Mesenteric fat pad (tissue), 1 donor: ENCODE data around the gene DIAPH1. TPM values are rescaled to one million over a fixed set of nuclear protein-coding genes. Genes with fewer than 3 reads are reported as not detected.
"Not testable (repeated sequence)": the region's sequence is repeated elsewhere in the genome, so short reads cannot be mapped to it uniquely, and the experiment has no call there.

Experiments
- DNase-seq: peaks from one replicate; pipeline ENCODE4 v3.0.0-alpha.2; 2020; ENCODE audit warnings: low spot score
- total RNA-seq: library from RNA; stranded (reverse); fragmentation: NEBNext Ultra II Directional; extraction: Animal tissue kit (Norgen Biotek cat#: 25700); gene quantifications from one replicate; pipeline ENCODE4 v1.2.1, GENCODE V29; 2021
- donor health status: DM: yes; HTN: yes; CAD: no.

DIAPH1 gene
- total RNA-seq, 1 donor from 2014 or later, result 49.5 TPM

- no peak for DNase-seq
Measured at GRCh38 chr5:141613344-141613743, 5.5 kb downstream of the DIAPH1 start.

DNA sequence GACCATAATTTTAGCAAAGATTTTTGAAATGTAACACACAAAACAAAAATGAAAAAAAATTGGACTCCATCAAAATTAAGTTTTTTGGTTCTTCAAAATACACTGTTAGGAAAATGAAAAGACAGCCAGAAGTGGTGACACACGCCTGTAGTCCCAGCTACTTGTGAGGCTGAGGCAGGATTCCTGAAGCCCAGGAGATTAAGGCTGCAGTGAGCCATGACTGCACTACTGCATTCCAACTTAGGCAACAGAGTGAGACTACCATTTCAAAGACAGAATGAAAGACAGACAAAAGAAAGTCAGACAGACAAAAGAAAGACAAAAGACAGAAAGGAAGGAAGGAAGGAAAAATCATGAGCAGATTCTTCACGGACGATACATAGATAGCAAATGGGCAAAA, 7.5 kb downstream of the DIAPH1 start:
- DNase-seq, result no peak

DNA sequence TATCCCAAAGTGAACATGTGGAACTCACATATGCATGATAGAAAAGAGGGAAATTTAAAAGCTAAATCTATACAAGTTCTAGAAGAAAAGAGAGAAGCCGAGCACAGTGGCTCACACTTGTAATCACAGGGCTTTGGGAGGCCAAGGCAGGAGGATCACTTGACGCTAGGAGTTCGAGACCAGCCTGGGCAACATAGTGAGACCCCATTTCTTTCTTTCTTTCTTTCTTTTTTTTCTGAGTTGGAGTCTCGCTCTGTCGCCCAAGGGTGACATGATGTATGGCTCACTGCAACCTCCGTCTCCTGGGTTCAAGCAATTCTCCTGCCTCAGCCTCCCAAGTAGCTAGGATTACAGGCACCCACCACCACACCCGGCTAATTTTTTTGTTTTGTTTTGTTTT, 8.9 kb downstream of the DIAPH1 start:
- not testable (repeated sequence) for DNase-seq

GRCh38 chr5:141609044-141609443, 9.8 kb downstream of the DIAPH1 start:
- no peak for DNase-seq

DNA sequence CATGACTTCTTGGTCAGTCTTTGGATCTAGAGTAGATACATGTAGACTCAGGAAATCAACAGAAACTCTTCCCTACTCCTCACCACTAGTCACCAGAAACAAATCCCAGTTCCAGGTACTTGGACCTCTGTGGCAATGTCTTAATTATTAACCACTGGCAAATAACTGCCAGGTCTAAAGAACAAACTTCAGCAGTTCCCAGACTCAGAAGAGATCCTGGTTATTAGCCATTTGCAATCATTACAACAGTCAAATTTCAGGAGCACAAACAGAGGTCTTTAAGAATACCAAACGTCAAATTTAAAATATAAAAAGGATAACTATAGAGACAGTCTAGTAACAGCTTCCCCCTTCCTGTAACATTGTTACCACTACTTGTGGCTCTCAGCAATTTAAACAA, 10.2 kb downstream of the DIAPH1 start:
- DNase-seq, result no peak

- DNase-seq, result no peak
Measured at GRCh38 chr5:141608046-141608445, 10.8 kb downstream of the DIAPH1 start.

DNA sequence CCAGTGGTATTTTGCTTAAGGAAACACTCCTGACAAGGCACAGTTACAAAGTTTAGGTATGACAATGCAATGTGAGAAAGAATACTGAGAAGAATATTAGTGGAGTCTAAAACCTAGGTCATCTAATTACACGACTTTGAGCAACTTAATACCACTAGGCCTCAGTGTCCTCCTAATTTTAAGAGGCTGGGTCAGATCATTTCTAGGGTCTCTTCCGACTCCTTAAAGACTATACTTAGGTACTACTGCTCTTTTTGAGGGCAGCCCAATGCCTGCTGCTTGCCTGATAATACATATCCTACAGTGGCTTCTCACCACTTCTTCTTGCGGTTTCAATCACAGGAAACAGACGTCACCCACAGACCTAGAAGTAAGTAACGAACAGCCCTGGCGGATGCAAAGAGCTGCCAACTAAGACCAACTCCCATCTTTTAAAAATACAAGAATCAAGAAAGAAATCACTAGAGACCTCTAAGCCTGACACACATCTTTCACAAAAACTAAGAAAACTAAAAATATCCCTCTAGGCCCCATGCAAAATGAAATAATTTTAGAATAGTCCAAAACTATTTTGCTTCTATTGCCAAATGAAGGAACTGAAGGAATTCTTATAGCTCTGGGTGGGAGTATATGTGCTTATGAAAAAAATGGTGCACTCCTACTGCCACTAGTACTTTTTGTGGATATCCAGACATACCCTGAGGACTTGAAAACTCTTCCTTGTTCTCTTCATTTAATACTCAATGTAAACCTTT, 13.1 kb downstream of the DIAPH1 start:
- no peak for DNase-seq

DNA sequence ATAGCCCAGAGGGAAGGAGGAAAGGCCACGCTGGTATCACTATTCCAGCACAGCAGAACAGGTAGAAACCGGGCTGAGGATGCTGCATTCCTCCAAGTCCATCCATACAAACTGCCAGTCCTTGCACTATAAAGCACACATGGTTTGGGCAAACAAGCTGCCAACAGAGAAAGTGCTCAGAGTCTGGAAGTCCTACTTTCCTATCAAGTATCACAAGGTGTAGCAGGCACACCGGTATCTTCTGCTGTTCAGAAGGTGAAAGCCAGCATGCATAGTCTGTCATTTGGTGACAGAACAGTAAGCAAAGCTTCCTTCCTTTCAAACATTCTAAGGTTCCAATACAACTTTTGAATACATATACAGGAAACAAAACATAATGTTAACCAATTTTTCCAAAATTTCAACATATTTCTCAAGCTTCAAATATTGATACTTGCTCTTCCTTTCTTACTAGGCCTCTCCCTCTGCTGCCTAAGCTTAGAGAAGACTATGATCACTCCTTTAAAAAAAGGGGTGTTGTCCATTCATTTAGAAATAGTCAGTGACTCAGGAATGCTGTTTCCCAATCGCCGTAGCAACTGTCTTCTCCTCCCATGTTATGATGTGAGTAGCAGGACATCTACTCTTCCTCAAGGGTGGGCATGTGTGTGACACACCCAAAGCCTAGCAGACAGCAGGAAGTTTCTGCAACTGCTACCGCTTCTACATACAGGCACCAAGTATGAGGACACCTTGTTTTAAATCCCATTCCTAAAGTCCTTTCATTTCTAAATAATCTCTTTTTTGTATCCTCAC, 14.7 kb downstream of the DIAPH1 start:
- DNase-seq, result no peak

GRCh38 chr5:141602606-141603005, 16.2 kb downstream of the DIAPH1 start:
- DNase-seq, result no peak

- DNase-seq, result no peak
Measured at GRCh38 chr5:141598391-141599345, 20.1 kb downstream of the DIAPH1 start.

DNA sequence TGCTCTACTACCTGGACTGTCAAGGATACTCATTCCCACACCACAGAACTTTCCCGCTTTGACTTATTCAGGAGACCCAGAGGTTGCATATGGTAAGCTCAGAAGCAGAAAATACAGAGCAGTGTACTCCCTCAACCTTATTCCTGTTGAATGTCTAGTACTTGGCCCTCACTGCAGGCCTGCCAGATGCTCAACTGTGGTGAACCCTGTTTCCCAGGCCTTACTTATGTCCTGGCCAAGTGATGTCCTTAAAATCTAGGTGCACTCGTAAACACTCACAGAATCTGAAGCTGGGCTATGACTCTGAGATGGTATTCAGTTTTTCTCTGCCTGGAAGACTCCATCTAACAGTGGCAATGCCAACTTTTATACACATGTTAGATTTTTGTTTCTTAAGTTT, 21.0 kb downstream of the DIAPH1 start:
- no peak for DNase-seq

- DNase-seq, result no peak
Measured at GRCh38 chr5:141597394-141597793, 21.4 kb downstream of the DIAPH1 start.

DNA sequence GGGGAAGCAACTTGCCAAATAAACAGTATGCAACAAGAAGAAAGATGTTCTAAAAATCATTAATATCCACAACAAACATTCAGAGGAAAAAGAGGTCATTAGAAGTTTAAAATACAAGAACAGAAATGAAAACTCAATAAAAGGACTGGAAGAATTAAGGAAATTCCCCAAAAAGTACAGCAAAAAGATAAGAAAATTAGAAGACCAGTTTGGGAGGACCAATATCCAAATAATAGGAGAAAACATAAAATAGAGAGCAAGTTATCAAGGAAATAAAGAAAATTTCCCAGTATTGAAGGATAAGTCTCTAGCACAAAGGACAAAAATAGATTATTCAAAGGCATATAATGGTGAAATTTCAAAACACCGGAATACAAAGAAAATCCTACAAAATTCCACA, 21.9 kb downstream of the DIAPH1 start:
- no peak for DNase-seq

DNA sequence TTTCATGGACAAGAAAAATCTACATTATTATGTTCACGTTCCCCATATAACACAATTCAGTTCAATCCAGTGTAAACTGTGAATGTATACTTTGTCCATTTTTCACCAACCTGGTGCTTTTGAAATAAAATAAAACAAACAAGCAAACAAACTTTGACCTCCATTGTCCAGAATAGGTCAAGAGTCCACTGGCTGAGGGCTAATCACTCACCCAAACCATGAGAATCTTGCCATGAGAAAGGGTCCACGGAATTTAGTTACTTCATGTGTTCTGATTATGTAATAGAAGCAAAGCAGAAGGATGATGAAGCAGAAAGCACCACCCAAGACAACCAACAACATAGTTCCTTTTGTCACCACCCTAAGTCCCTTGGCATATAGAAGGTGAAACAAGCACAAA, 28.7 kb downstream of the DIAPH1 start:
- no peak for DNase-seq

DNA sequence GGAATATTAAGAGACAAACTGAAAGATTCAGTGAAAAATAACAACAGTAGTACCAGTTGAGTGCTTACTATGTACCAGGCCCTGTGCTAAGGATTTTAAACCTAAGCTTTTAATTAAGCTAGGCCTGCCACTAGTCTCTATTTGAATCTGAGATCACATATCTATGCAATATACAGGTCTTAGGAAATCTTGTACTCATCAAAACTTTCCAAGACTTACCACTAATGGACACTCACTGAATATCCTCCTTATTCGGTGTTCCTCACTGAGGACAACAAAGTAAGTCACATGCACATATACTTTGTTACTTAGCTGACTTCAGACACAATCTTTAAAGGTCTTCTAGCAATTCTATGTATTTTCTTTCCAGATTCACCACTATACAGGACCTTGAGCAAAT, 32.6 kb downstream of the DIAPH1 start:
- no peak for DNase-seq

DNA sequence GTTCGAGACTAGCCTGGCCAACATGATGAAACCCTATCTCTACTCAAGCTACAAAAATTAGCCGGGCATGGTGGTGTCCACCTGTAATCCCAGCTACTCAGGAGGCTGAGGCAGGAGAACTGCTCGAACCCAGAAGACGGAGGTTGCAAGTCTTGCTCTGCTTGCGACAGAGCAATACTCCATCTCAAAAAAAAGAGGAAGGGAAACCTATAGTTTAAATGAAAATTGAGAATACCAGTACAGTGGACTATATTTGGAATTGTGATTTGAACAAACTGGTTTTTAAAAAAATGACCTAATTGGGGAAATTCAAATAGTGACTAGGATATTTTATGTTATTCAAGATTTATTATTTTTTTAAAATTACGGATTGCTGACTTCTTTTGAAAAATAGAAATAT, 33.2 kb downstream of the DIAPH1 start:
- no peak for DNase-seq

- DNase-seq, result no peak
Measured at GRCh38 chr5:141574122-141574510, 44.7 kb downstream of the DIAPH1 start.

GRCh38 chr5:141573489-141574121, 45.2 kb downstream of the DIAPH1 start:
- DNase-seq, result no peak

DNA sequence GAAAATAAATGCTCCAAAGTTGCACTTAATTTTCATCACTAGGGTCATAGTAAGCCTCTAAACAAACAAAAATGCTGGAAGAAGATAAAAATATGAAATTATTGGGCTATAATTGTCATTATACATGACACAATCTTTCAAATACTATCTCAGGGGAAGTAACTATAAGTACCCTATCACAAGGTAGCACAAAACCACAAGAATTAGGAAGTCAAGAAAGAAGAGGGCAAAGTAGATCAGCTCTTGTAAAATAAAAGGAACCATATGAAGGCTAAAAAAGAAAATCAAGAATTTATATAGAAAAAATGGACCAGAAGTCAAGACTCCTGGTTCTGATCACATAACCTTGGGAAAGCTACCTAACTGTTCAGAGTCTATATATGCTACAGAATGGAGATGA, 48.1 kb downstream of the DIAPH1 start:
- no peak for DNase-seq

- DNase-seq, result no peak
Measured at GRCh38 chr5:141567513-141568117, 51.2 kb downstream of the DIAPH1 start.
